ENCODE results near the gene TMCC1.

GRCh38 chr3:129633751-129634481 lies 259.6 kb downstream of the TMCC1 start:
- TF ChIP-seq, protein P1, sequence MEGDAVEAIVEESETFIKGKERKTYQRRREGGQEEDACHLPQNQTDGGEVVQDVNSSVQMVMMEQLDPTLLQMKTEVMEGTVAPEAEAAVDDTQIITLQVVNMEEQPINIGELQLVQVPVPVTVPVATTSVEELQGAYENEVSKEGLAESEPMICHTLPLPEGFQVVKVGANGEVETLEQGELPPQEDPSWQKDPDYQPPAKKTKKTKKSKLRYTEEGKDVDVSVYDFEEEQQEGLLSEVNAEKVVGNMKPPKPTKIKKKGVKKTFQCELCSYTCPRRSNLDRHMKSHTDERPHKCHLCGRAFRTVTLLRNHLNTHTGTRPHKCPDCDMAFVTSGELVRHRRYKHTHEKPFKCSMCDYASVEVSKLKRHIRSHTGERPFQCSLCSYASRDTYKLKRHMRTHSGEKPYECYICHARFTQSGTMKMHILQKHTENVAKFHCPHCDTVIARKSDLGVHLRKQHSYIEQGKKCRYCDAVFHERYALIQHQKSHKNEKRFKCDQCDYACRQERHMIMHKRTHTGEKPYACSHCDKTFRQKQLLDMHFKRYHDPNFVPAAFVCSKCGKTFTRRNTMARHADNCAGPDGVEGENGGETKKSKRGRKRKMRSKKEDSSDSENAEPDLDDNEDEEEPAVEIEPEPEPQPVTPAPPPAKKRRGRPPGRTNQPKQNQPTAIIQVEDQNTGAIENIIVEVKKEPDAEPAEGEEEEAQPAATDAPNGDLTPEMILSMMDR (IDR thresholded peaks at IDR 0.05), result no peak
- TF ChIP-seq POLR2A (IDR thresholded peaks at IDR 0.05), result no peak
